Tibial nerve (tissue), 4 donors: Measurements from ENCODE around the gene BTG1.

Experiments used
- CTCF ChIP-seq, 5 experiments: fragments of 200-600 bp in 3 of 5; fragments of 450-650 bp in 2 of 5; sonication (generic) in 3 of 5; IDR thresholded peaks; one replicate each; pipeline ENCODE4 v1.5.1; 2016 to 2019; ENCODE audit warnings: antibody characterized with exemption in 5 of 5, mild to moderate bottlenecking in 3 of 5, moderate library complexity in 2 of 5
- EP300 ChIP-seq, 2 donors: sonication (generic); formaldehyde crosslinking; IDR thresholded peaks; one replicate each; pipeline ENCODE4 v1.6.1; 2017; ENCODE audit warnings: antibody characterized with exemption in 2 of 2, mild to moderate bottlenecking in 1 of 2

GRCh38 chr12:92186038-92186470 is 40.4 kb upstream of the BTG1 start:
- TF ChIP-seq EP300 (IDR thresholded peaks at IDR 0.05) (no peak), CTCF (IDR thresholded peaks at IDR 0.05) (no peak)
